ENCODE results near the gene DLG2.

The DLG2 gene

DNA sequence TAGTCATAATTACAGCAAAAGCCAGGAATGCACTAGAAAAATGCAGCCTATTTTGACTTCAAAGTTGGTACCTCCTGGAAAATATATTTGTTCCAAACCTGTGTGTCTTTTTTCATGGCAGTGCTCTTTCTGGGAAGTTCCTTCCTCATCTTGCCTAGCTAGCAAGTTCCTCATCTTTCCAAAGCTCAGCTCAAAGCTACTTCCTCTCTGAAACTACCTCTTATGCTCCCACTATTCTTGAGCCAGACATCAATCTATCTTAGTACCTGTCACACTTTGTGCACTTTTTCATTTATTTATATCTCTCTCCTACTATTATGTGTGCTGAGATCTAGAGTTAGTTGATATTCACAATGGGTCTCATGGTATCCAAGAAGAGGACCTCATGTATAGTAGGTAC lies 2149.4 kb downstream of the DLG2 start:
- DNase-seq (ENCODE audit: insufficient read length, low spot score) (no peak), FAIRE-seq (no peak)
- TF ChIP-seq SPI1 (IDR thresholded peaks at IDR 0.05; ENCODE audit: low read depth, low read length) (0 out of 2 replicates have a peak, but pooled peaks have one; percentile 8), POU2F2 (IDR thresholded peaks at IDR 0.05; ENCODE audit: low read depth, low read length) (no peak), PAX5 (IDR thresholded peaks at IDR 0.05; ENCODE audit: insufficient read depth, low read length, severe bottlenecking) (no peak), TAF1 (IDR thresholded peaks at IDR 0.05; ENCODE audit: low read depth, low read length) (no peak), POLR2A (IDR thresholded peaks at IDR 0.05; ENCODE audit: low read depth, low read length) (no peak)

DNA sequence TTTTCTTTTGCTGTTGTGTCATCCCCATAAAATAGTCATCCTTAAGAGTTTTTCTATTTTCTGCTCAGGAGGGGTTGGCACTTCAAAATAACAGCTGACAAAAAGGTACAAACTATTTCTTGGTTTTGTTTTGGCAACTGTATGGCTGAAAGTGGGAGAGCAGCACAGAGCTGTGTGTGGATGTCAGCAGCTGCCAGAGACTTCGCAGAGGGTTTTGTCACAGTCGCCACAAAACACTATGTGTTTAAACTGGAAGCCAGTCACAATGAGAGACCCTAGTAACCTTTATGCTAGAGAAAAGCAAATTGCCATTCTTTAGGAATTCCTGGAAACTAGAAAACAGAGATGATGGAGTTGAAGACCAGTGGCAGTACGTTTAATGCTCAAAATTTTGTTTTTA lies 2151.4 kb downstream of the DLG2 start:
- FAIRE-seq (no peak), DNase-seq (ENCODE audit: insufficient read length, low spot score) (no peak)
- TF ChIP-seq TAF1 (IDR thresholded peaks at IDR 0.05; ENCODE audit: low read depth, low read length) (no peak), POU2F2 (IDR thresholded peaks at IDR 0.05; ENCODE audit: low read depth, low read length) (no peak), POLR2AphosphoS5 (IDR thresholded peaks at IDR 0.05; ENCODE audit: low read depth, low read length) (no peak), POLR2A (IDR thresholded peaks at IDR 0.05; ENCODE audit: low read depth, low read length) (no peak), PAX5 (IDR thresholded peaks at IDR 0.05; ENCODE audit: insufficient read depth, low read length, severe bottlenecking) (no peak), SPI1 (IDR thresholded peaks at IDR 0.05; ENCODE audit: low read depth, low read length) (no peak)

DNA sequence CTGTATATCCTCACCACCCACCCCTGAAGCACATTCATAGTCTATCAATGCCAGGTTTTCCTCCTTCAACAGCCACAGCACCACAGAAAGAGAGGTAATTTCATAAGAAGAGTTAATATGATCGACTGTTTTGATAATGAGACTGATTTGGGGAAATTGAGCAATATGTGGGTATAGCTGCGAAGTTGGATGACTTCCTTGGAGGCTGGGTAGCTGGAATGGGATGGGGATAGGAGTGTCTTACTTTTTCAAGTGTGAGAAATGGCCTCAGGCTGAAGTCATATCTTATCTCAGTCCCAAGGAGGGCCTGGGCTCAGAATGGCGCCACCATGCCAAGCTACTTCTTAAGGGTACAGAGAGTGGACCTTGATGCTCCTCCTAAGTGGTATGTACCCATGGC lies 2153.4 kb downstream of the DLG2 start:
- FAIRE-seq (no peak), DNase-seq (ENCODE audit: insufficient read length, low spot score) (no peak)
- no peak for TF ChIP-seq TAF1 (IDR thresholded peaks at IDR 0.05; ENCODE audit: low read depth, low read length)

DNA sequence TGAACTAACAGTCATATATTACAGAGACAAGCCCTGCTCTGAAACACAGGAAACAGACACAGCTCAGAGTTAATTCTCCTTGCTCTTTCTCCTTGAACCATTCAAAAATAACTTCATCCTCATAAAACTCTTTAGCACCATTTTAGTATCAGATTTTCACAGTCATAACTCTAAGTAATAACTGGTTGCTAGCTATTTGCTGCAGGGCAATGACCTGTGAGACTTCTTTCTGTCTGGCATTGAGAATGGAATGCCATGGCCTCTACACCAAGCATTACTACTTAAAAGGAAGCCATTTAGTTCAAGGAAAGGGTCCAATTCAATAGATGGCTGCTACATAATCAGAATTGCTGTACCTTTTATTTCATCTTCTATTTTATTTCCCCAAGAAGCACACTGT lies 2154.3 kb downstream of the DLG2 start:
- FAIRE-seq (no peak), DNase-seq (ENCODE audit: insufficient read length, low spot score) (no peak)
- TF ChIP-seq POLR2AphosphoS5 (IDR thresholded peaks at IDR 0.05; ENCODE audit: low read depth, low read length), result no peak
- no peak for TF ChIP-seq PAX5 (IDR thresholded peaks at IDR 0.05; ENCODE audit: insufficient read depth, low read length, severe bottlenecking)
- no peak for TF ChIP-seq POLR2A (IDR thresholded peaks at IDR 0.05; ENCODE audit: low read depth, low read length)
- no peak for TF ChIP-seq SPI1 (IDR thresholded peaks at IDR 0.05; ENCODE audit: low read depth, low read length)
- no peak for TF ChIP-seq TAF1 (IDR thresholded peaks at IDR 0.05; ENCODE audit: low read depth, low read length)
- TF ChIP-seq POU2F2 (IDR thresholded peaks at IDR 0.05; ENCODE audit: low read depth, low read length), result no peak

DNA sequence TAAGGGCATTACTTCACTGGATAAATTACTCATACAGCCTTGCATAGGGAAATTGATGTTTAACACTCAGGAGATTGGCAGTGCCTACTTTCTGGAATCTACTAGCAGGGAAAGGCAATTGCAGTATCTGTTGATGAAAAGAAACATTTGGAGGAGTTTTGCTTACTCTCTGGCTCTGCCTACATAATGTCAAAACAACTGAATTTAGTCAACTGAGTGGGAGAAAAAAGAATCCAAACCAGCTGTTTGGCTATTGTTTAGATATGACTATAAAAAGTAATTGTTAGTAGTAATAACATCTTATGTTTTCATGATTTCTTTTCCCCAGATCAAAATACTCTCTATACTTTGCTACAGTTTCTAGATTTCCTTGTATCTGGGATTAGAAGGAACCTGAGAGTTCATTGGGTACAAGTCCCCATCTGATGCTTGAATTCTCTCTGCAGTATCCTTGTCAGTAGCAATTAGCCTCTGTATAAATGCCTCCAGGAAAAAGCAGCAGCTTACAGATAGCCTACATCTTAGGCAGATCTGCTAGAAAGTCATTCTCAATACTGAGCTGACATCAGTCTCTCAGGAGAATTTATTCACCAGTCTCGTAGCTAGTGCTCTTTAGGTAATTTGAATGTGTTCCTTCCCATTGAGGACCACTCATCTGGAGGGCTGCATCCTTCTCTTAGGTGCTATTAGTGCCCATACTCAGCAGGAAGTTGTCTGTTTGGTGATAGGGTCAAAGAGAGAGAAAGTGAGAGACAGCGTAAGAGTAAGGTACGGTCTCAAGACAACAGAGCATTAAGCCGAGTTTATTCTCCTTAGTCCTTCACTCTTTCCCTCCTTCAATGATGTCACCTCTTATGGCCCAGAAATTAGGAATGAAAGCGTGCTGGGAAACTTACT lies 2155.1 kb downstream of the DLG2 start:
- DNase-seq (ENCODE audit: insufficient read length, low spot score) (no peak), FAIRE-seq (no peak)
- no peak for TF ChIP-seq TAF1 (IDR thresholded peaks at IDR 0.05; ENCODE audit: low read depth, low read length)
- no peak for TF ChIP-seq POU2F2 (IDR thresholded peaks at IDR 0.05; ENCODE audit: low read depth, low read length)

DNA sequence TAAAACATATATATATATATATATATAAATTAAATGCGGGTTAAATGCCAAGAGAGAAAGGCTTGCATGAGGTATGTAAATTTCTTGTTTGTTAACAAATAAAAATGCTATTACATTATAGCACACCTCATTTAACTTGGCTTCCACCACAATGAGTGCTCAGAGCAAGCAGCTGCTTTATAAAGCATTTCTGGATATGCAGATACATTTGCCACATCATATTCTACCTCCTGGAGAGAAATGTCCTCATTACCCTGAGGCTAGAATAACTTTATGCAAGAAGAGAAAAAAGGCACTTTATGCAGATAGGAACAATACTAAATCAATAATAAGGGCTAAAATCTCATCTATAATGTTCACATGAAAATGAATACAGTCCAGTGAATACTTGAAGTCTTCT lies 2159.3 kb downstream of the DLG2 start:
- TF ChIP-seq SPI1 (IDR thresholded peaks at IDR 0.05; ENCODE audit: low read depth, low read length) (no peak), POU2F2 (IDR thresholded peaks at IDR 0.05; ENCODE audit: low read depth, low read length) (no peak), POLR2A (IDR thresholded peaks at IDR 0.05; ENCODE audit: low read depth, low read length) (no peak), PAX5 (IDR thresholded peaks at IDR 0.05; ENCODE audit: insufficient read depth, low read length, severe bottlenecking) (no peak), POLR2AphosphoS5 (IDR thresholded peaks at IDR 0.05; ENCODE audit: low read depth, low read length) (no peak), TAF1 (IDR thresholded peaks at IDR 0.05; ENCODE audit: low read depth, low read length) (no peak)
- DNase-seq (ENCODE audit: insufficient read length, low spot score), result no peak
- no peak for FAIRE-seq

DNA sequence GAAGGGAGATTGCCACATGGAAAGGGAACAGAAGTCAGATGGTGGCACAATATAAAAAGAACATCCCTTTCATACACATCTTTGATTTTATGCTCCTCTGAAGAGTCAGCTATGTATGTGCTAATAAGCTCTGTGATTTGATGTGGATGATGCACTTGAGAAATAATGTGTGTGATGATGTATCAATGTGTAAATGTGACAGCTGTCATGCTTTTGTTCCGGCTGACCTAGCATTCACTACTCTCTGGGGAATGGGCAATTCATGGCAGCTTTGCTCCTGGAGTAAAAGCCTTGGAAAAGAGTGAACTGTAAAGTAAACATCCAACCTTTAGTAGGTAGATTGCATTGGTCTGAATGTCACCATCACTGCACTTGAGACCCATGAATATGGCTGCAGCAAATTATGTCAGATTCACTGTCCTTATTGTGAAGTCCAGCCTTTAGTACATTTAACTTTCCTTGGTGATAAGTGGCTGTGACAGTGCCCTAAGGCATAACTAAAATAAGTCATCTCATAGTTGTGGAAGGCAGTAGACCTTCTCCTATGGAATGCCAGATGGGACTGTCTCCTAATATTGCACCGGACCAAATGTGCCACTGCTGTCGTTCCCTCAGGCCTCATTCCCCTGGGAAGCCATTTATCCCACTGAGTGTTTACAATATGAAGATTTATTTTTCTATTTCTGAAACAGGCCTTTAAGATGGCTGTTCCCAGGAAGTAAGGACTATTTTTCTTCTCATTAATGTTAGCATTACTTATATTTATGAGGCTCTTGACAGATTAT lies 2162.8 kb downstream of the DLG2 start:
- no peak for TF ChIP-seq POLR2AphosphoS5 (IDR thresholded peaks at IDR 0.05; ENCODE audit: low read depth, low read length)
- no peak for TF ChIP-seq POU2F2 (IDR thresholded peaks at IDR 0.05; ENCODE audit: low read depth, low read length)
- TF ChIP-seq TAF1 (IDR thresholded peaks at IDR 0.05; ENCODE audit: low read depth, low read length), result no peak
- no peak for TF ChIP-seq SPI1 (IDR thresholded peaks at IDR 0.05; ENCODE audit: low read depth, low read length)
- TF ChIP-seq POLR2A (IDR thresholded peaks at IDR 0.05; ENCODE audit: low read depth, low read length), result no peak
- no peak for TF ChIP-seq PAX5 (IDR thresholded peaks at IDR 0.05; ENCODE audit: insufficient read depth, low read length, severe bottlenecking)
- DNase-seq (ENCODE audit: insufficient read length, low spot score), result no peak
- no peak for FAIRE-seq

DNA sequence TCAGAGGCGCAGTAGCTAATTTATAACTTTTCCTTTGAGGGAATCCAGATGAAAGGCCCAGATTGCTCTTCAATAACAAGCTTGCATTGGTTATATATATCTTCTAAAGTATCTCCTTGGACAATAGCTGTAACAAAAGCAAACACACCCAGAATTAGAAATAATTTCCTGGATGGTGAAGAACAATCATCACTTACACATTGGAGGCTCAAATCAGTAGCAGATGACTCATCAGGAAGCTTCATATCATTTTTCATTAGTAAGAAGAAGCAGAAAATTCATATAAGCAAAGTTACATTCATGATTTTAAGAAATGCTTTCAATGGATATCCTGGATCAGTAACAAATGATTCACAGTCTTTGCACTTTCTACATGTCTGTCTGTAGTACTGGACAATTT lies 2167.3 kb downstream of the DLG2 start:
- DNase-seq (ENCODE audit: insufficient read length, low spot score), result no peak
- FAIRE-seq, result no peak
- TF ChIP-seq POLR2A (IDR thresholded peaks at IDR 0.05; ENCODE audit: low read depth, low read length) (no peak), POU2F2 (IDR thresholded peaks at IDR 0.05; ENCODE audit: low read depth, low read length) (no peak), POLR2AphosphoS5 (IDR thresholded peaks at IDR 0.05; ENCODE audit: low read depth, low read length) (no peak), PAX5 (IDR thresholded peaks at IDR 0.05; ENCODE audit: insufficient read depth, low read length, severe bottlenecking) (no peak), TAF1 (IDR thresholded peaks at IDR 0.05; ENCODE audit: low read depth, low read length) (no peak), SPI1 (IDR thresholded peaks at IDR 0.05; ENCODE audit: low read depth, low read length) (no peak)

DNA sequence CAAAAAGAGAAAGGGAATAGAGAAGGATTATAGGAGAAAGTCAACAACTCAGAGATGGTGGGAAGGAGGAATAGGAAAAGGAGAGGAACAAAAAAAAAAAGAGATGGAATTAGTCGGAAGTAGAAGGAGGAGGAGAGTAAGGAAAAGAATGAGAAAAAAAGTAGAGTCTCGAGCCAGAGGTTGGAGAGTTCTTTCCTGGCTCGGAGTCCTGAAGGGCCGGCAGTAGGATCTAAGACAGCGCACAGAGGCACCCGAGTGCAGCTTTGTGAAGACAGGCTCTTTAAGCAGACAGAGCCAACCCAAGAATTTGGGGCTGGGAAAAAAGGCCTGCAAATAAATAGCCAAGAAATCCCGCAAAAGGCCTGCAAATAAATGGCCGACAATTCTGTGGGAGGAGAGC lies 2170.6 kb downstream of the DLG2 start:
- DNase-seq (ENCODE audit: insufficient read length, low spot score) (no peak), FAIRE-seq (no peak)
- TF ChIP-seq TAF1 (IDR thresholded peaks at IDR 0.05; ENCODE audit: low read depth, low read length) (no peak), SPI1 (IDR thresholded peaks at IDR 0.05; ENCODE audit: low read depth, low read length) (no peak), POLR2AphosphoS5 (IDR thresholded peaks at IDR 0.05; ENCODE audit: low read depth, low read length) (no peak), POLR2A (IDR thresholded peaks at IDR 0.05; ENCODE audit: low read depth, low read length) (no peak), PAX5 (IDR thresholded peaks at IDR 0.05; ENCODE audit: insufficient read depth, low read length, severe bottlenecking) (no peak), POU2F2 (IDR thresholded peaks at IDR 0.05; ENCODE audit: low read depth, low read length) (no peak)

All from GM12891 (cell line).